NCI-H2196 (cell line): ENCODE data around the gene DGAT2.
"Not testable (repeated sequence)": the region's sequence is repeated elsewhere in the genome, so short reads cannot be mapped to it uniquely, and the experiment has no call there.

Experiments used
- DNase-seq: peaks from one replicate; lab custom pipeline; 2025; ENCODE audit not compliant: unreplicated experiment; lab: John Stamatoyannopoulos, UW

The DGAT2 gene

GRCh38 chr11:75768112-75768908 is at the start of gene DGAT2:
DGAT2 (plus strand) TSS chr11:75768778; CDS start chr11:75768992, 214 bp downstream.
- peak; percentile 84 for DNase-seq

- DNase-seq: no peak
Observed at GRCh38 chr11:75719340-75720239, 49.0 kb upstream of the DGAT2 start.

- no peak for DNase-seq
Observed at GRCh38 chr11:75720639-75721038, 47.9 kb upstream of the DGAT2 start.

GRCh38 chr11:75721852-75722668 is 46.5 kb upstream of the DGAT2 start:
- DNase-seq: no peak

- no peak for DNase-seq
Observed at GRCh38 chr11:75722669-75723042, 45.9 kb upstream of the DGAT2 start.

- no peak for DNase-seq
Observed at GRCh38 chr11:75725547-75726320, 42.8 kb upstream of the DGAT2 start.

GRCh38 chr11:75728992-75729391 is 39.6 kb upstream of the DGAT2 start:
- DNase-seq: no peak

- DNase-seq: no peak
Observed at GRCh38 chr11:75731095-75731494, 37.5 kb upstream of the DGAT2 start.

GRCh38 chr11:75733071-75733430 is 35.5 kb upstream of the DGAT2 start:
- DNase-seq: no peak

- DNase-seq: peak; percentile 74
Observed at GRCh38 chr11:75733431-75734107, 35.0 kb upstream of the DGAT2 start.

- DNase-seq: no peak
Observed at GRCh38 chr11:75734491-75735180, 33.9 kb upstream of the DGAT2 start.

- DNase-seq: no peak
Observed at GRCh38 chr11:75735181-75735845, 33.3 kb upstream of the DGAT2 start.

GRCh38 chr11:75737314-75737713 is 31.3 kb upstream of the DGAT2 start:
- DNase-seq: no peak

GRCh38 chr11:75740681-75741080 is 27.9 kb upstream of the DGAT2 start:
- DNase-seq: no peak

- not testable (repeated sequence) for DNase-seq
Observed at GRCh38 chr11:75743159-75743558, 25.4 kb upstream of the DGAT2 start.

GRCh38 chr11:75743711-75744563 is 24.6 kb upstream of the DGAT2 start:
- no peak for DNase-seq

GRCh38 chr11:75745807-75746206 is 22.8 kb upstream of the DGAT2 start:
- no peak for DNase-seq

- not testable (repeated sequence) for DNase-seq
Observed at GRCh38 chr11:75748729-75749273, 19.8 kb upstream of the DGAT2 start.
